HG03378 (cell line): ENCODE measurements around the gene COL12A1.
A peak's percentile ranks its signal among the peaks of the same experiment; 100 is the strongest.

Experiments
- ATAC-seq: cut with Tn5 transposase; IDR thresholded peaks from one replicate; pipeline ENCODE4 v1.9.1; 2021; ENCODE audit warnings: mild to moderate bottlenecking, moderate library complexity; ENCODE audit not compliant: unreplicated experiment

COL12A1 gene

DNA sequence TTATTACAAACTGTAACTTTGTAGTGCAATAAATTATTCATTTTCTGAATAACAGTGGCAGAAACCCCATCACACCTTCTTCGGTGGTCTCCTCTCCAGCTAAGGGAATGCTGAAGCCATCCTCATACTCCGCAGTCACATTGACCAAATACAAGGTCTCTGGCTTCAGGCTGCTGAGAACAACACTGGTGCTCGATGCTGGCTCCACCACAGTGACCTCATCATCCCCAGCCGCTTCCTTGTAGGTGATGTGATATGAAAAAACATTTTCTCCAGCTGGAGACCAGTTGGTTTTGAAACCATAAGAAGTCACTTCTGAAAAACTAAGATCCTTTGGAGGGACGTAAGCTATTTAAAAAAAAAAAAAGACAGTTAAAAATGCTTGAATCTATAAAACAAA, 25.0 kb downstream of the COL12A1 start:
- no peak for ATAC-seq

- no peak for ATAC-seq
These were observed 27.1 kb downstream of the COL12A1 start for GRCh38 chr6:75178757-75179156.

- ATAC-seq = no peak
These were observed 29.7 kb downstream of the COL12A1 start for GRCh38 chr6:75176076-75176582.

DNA sequence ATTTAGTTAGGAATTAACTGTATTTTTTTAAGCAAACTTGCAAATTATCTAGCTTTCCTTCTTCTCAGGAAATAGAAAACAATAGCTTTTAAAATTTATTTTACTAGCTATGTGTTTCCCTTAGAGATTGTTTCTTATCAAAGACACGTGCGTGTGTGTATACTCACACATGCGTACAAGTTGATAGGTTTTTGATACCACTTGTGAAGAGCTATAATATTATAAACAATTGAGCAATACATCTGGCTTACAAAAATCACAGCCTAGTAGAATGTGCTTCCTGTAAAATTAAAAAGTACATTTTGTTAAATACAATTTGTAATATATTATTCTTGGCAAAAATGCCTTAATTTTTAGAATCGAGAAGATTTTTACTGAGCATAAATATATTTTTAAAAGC, 33.9 kb downstream of the COL12A1 start:
- ATAC-seq = no peak

DNA sequence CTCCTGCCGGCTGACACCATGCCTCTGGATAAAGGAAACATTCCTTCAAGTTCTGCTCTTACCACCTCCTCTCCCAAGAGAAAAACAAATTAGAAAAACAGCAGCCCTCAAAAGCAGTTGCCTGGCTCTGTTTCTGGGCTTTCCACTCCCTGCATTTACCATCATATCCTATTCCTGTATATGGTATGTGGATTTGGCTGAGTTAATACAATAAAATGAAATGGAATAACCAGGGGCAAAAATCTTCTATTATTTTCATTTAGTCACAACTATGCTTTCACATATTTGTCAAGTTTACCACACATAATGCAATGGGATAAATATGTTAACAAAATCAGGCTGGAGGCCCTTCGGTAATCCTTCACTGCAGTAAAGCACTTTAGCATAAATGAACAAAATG, 34.3 kb downstream of the COL12A1 start:
- no peak for ATAC-seq

DNA sequence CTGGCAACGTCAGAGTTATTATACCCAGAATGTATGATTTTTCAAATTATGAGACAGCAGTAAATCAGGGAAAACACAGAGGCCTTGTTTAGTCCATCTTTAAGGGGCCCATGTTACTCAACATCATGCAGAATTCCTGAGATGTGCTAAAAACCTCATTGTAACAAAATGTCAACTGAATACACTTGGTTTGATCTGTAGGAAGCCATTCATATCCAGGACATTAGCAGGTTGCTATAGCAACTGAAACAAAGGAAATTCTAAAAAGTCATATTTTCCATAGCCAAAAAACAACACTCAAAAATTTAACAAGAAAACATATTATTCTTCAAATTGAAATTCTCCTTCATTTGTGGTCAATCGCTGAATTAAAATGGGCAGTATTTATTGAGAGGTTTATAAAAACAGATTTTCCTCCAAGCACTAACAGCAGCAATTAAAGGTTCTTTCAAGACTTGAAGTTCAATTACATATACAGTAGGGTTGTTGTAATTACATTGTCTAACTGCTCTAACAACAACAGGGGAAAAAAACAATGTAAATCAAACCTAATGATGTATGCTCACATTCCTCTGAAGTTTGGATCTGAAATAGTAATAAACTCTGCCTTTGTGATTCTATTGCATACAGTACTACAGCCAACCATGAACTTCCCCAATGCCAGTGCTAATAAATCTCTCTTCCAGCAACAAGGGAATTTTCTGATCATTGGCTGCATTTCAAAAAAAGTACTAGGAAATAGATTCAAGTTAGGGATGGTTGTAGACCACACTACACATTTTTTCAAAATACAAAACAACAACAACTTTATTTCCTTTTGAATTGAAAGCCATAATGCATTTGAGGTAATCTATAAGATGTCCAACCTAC, 34.9 kb downstream of the COL12A1 start:
- no peak for ATAC-seq

DNA sequence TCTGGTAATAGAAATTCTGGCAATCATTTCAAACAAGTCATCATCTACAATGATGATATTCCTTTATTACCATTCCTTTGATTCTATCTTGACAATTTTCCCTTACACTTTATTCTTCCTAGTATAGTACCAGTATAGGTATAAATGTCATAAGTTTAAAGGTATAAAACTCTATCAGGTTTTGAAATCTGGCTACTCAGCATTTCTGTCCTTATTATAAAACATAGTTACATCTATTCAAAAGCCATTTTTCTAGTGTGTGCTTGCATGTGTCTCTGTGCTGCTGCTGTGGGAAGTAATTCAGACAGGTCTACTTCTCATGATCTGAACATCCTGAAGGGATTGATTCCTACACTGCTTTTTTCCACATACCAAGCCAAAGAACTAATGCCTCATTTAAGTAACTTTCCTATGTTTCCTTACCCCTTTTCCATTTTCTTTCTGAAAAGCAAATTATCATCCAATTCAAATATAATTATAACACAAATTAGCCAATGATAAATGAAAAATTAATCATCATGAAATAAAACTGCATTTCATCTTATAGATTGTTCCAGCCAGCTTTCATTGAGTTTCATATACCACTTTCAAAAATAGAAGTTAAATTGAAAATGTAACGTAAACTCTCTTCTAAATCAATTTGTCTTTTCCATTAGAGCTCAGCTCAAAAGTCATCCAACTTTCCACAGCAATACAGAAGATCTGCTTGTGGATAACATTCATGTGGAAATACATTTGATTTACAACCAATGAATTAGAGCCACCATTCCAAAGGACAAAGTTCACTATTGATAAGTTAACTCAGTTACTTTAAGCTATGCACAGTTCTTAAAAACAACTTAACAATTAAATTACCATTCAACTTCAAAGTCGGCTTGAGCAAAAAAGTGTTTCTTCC, 35.9 kb downstream of the COL12A1 start:
- ATAC-seq = no peak

DNA sequence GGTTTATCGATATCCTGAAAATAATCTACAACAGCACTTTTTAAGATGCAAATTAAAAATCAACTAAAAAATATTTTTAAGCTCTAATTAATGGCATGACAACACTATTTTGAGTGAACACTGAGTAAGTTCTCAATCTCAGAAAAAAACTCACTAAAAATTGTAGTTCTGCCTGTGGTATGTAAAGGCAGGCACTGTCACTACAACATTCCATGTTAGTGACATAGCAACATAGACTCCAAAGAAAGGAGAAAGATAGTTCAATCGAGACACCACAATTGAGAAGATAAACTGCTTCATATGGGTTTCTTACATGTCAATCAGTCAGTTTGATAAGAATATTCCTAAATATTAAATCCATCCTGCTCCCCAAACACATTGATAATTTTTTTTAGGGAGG, 38.0 kb downstream of the COL12A1 start:
- no peak for ATAC-seq

- ATAC-seq = no peak
These were observed 38.5 kb downstream of the COL12A1 start for GRCh38 chr6:75167325-75167724.

- ATAC-seq = no peak
These were observed 39.1 kb downstream of the COL12A1 start for GRCh38 chr6:75166773-75167172.

DNA sequence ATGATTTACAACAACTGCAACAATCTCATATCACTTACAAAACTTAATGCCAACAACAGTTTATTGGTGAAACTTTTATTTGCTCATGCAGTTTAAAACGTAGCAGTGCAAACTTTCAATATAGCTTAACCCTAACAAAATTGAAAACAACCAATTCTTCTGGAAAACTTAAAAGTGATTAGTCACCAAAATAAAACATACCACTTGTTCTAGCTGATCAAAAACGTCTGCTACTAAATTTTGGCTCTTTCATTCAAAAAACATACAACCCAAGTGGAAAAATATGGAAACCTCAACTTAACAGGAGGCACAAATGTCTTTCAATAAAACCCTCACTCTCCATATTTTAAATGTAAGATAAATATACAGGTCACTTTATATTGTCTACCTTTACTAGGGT, 39.6 kb downstream of the COL12A1 start:
- no peak for ATAC-seq

DNA sequence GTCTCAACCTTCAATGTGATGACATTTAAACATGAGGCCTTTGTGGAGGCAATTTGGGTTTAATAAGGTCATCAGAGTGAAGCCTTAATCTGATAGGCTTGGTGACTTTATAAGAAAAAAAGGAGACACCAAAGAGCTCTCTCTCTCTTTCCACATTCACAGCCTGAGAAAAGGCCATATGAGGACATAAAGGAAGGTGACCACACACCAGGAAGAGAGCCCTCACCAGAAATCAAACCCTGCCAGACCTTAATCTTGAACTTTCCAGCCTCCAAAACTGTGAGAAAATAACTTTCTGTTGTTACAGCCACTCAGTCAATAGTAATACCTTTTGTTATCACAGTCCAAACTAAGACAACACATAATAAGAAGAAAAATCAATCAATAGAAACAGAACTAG, 47.7 kb downstream of the COL12A1 start:
- ATAC-seq = no peak

GRCh38 chr6:75157336-75157735, 48.5 kb downstream of the COL12A1 start:
- no peak for ATAC-seq

DNA sequence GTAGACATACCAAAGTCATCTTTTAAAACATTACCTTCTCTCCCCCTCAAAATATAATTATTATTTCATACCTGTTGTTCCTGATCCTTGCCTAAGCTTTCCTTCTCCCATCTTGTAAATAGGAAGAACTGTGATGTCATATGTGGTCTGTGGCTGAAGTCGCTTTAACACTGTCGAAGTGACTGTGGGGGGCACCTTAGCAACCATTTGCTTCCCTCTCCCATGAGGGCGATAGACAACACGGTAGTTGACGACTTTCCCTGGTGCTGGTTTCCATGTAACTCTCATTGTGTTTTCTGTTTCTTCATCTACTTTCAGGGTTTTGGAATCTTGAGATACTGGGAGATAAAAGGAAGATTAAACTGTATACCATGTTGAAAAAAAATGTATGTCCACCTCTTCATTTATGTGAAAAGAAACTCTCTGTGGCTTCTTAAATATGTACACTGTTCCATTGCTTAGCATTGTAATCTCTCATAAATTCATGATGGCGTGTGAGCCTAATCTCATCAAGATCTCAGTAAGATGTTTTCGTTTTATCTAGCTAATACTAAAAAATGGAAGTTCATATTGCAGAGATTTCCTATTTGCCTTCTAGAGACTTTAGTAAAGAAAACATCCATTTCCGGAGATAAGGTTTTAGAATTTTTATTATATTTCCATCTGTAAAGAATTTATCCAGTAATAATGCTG, 49.5 kb downstream of the COL12A1 start:
- ATAC-seq = no peak

DNA sequence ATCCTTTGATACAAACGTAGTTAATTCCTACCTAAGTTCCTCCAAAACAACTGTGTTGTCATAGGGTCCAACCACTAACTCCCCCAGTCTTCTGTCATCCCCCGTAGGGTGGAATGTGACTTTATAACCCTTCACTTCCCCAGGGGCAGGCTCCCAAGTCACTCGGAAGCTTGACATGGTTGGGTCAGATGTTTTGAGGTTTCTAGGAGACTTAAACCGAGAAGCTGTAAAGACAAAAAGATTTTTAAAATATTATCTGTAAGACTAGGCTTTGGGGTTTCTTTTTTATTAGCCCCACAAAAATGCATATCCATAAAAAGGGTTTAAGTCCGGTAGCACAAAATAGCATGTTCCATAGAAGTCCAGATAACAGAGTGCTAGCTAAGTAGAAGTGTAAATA, 50.2 kb downstream of the COL12A1 start:
- no peak for ATAC-seq

DNA sequence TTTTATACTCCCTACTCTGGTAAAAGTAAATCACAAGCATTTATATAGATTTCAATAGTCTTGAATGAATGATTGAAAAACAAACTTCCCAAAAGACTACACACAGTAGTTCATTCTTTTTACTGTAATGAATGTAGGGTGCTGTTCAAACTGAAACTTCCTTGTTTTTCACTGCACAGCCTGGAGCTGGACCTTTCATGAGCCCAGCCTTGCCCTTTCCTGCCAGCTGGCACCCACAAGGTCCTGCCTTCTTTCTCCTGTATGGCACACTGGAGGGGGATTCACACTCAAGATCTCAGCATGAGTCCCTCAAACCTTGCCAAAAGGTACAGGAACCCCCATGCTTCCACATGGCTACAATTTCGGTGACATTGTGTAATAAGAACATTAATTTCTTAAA, 50.9 kb downstream of the COL12A1 start:
- no peak for ATAC-seq

GRCh38 chr6:75150685-75151412, 55.0 kb downstream of the COL12A1 start:
- no peak for ATAC-seq

DNA sequence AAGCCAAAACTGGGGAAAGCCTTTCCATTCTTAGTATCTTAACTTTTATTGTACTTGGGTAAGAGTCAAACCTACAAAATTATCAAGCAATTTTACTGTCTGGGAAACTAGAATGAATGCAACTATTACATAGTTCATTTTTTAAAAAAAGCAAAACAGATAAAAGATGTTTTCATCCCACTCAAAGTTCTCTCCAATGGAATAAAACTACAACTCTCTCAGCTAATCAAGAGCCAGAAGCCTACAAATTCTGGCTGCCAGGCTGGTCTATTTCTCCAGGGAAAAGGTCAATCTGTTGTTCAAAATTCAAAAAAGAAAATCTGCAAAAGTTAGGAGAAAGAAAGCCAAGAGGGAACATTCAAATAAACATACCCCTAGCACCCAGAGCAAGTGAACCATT, 56.2 kb downstream of the COL12A1 start:
- ATAC-seq = no peak

GRCh38 chr6:75149240-75149639, 56.6 kb downstream of the COL12A1 start:
- no peak for ATAC-seq

DNA sequence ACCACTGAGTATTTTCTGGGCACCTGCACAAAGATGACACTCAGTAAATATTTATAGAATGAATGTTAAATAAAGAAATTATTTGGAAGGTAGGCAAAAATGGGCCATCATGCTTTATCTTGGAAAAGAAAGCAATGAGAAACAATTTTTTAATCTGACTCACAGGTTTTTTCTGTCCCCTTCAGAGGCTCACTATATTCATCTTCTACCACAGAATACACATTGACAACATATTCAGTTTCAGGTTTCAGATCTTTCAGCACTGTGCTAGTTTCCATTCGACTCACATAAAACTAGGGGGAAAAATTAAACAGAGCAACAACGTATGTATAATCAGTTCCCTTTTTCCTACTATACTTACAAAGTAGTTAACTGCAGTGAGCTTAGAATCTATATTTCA, 58.3 kb downstream of the COL12A1 start:
- peak; percentile 98 for ATAC-seq

GRCh38 chr6:75145976-75146375, 59.9 kb downstream of the COL12A1 start:
- no peak for ATAC-seq
